Measurements from ENCODE around the gene ATP6V0A1.

DNA sequence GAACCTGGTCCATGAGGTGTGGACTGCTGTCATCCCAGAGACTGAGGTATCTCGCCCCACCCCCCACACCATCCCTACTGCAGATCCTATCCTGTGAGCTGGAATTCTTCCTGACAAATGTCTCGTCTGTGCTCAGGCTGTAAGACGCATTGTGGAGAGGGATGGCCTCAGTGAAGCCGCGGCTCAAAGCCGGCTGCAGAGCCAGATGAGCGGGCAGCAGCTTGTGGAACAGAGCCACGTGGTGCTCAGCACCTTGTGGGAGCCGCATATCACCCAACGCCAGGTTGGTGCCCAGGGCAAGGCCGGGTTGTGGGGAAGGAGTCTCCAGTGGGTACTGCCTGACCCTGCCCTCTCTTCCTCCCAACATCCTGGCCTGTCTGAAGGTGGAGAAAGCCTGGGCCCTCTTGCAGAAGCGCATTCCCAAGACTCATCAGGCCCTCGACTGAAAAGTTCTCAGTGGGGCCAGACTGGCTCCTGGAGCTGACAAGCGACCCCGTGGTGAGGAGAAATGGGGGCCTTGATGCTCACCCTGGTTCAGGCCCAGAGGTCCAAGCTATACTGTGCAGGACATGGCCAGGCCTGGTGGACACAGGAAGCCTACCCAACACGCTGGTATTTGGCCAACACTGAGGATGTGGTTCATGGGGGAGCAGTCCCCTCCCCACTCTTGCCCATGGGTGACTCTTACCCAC is 107.0 kb downstream of the ATP6V0A1 start:
- TF ChIP-seq, protein P1, sequence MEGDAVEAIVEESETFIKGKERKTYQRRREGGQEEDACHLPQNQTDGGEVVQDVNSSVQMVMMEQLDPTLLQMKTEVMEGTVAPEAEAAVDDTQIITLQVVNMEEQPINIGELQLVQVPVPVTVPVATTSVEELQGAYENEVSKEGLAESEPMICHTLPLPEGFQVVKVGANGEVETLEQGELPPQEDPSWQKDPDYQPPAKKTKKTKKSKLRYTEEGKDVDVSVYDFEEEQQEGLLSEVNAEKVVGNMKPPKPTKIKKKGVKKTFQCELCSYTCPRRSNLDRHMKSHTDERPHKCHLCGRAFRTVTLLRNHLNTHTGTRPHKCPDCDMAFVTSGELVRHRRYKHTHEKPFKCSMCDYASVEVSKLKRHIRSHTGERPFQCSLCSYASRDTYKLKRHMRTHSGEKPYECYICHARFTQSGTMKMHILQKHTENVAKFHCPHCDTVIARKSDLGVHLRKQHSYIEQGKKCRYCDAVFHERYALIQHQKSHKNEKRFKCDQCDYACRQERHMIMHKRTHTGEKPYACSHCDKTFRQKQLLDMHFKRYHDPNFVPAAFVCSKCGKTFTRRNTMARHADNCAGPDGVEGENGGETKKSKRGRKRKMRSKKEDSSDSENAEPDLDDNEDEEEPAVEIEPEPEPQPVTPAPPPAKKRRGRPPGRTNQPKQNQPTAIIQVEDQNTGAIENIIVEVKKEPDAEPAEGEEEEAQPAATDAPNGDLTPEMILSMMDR (conservative IDR thresholded peaks at IDR 0.05; ENCODE audit: low read depth, low read length), result no peak
- TF ChIP-seq EZH2phosphoT487 (IDR thresholded peaks at IDR 0.05; ENCODE audit: borderline replicate concordance, low read length), result no peak

All from PC-3 (cell line).